Measurements from ENCODE around the gene REEP3.
A peak's percentile ranks its signal among the peaks of the same experiment; 100 is the strongest.
"Not testable (repeated sequence)": the region's sequence is repeated elsewhere in the genome, so short reads cannot be mapped to it uniquely, and the experiment has no call there.

The REEP3 gene

GRCh38 chr10:63549810-63550209, 28.6 kb downstream of the REEP3 start:
- DNase-seq (ENCODE audit: low read depth): no peak

GRCh38 chr10:63553031-63553430, 31.8 kb downstream of the REEP3 start:
- DNase-seq (ENCODE audit: low read depth): no peak

- no peak for DNase-seq (ENCODE audit: low read depth)
Observed at GRCh38 chr10:63553473-63553872, 32.3 kb downstream of the REEP3 start.

GRCh38 chr10:63554657-63555056, 33.5 kb downstream of the REEP3 start:
- peak; percentile 4 for DNase-seq (ENCODE audit: low read depth)

- no peak for DNase-seq (ENCODE audit: low read depth)
Observed at GRCh38 chr10:63555330-63555729, 34.1 kb downstream of the REEP3 start.

- no peak for DNase-seq (ENCODE audit: low read depth)
Observed at GRCh38 chr10:63558132-63558784, 37.1 kb downstream of the REEP3 start.

GRCh38 chr10:63561341-63561740, 40.1 kb downstream of the REEP3 start:
- DNase-seq (ENCODE audit: low read depth): no peak

- no peak for DNase-seq (ENCODE audit: low read depth)
Observed at GRCh38 chr10:63562391-63562790, 41.2 kb downstream of the REEP3 start.

- DNase-seq (ENCODE audit: low read depth): no peak
Observed at GRCh38 chr10:63562857-63563256, 41.7 kb downstream of the REEP3 start.

GRCh38 chr10:63563623-63564022, 42.4 kb downstream of the REEP3 start:
- DNase-seq (ENCODE audit: low read depth): no peak

GRCh38 chr10:63564731-63565130, 43.5 kb downstream of the REEP3 start:
- DNase-seq (ENCODE audit: low read depth): not testable (repeated sequence)

- no peak for DNase-seq (ENCODE audit: low read depth)
Observed at GRCh38 chr10:63573068-63573697, 52.0 kb downstream of the REEP3 start.

- DNase-seq (ENCODE audit: low read depth): no peak
Observed at GRCh38 chr10:63574011-63574410, 52.8 kb downstream of the REEP3 start.

GRCh38 chr10:63576501-63576900, 55.3 kb downstream of the REEP3 start:
- no peak for DNase-seq (ENCODE audit: low read depth)

GRCh38 chr10:63578501-63578900, 57.3 kb downstream of the REEP3 start:
- no peak for DNase-seq (ENCODE audit: low read depth)

- DNase-seq (ENCODE audit: low read depth): no peak
Observed at GRCh38 chr10:63579371-63580014, 58.3 kb downstream of the REEP3 start.

- DNase-seq (ENCODE audit: low read depth): no peak
Observed at GRCh38 chr10:63582690-63583089, 61.5 kb downstream of the REEP3 start.

GRCh38 chr10:63583397-63583796, 62.2 kb downstream of the REEP3 start:
- DNase-seq (ENCODE audit: low read depth): no peak

- DNase-seq (ENCODE audit: low read depth): no peak
Observed at GRCh38 chr10:63583909-63584724, 62.9 kb downstream of the REEP3 start.

GRCh38 chr10:63584725-63585035, 63.5 kb downstream of the REEP3 start:
- no peak for DNase-seq (ENCODE audit: low read depth)

- no peak for DNase-seq (ENCODE audit: low read depth)
Observed at GRCh38 chr10:63585041-63585440, 63.8 kb downstream of the REEP3 start.

GRCh38 chr10:63586043-63586442, 64.8 kb downstream of the REEP3 start:
- no peak for DNase-seq (ENCODE audit: low read depth)

GRCh38 chr10:63587191-63587590, 66.0 kb downstream of the REEP3 start:
- no peak for DNase-seq (ENCODE audit: low read depth)
